Right lobe of liver (tissue), 4 donors: ENCODE measurements around the gene TSPOAP1.

Experiments used
- CTCF ChIP-seq, 4 donors: fragments of 200-600 bp in 3 of 4; fragments of 450-650 bp in 1 of 4; IDR thresholded peaks; one replicate each; pipeline versions ENCODE4 v1.5.1 to v1.8.0; 2016 to 2022; ENCODE audit warnings: antibody characterized with exemption in 4 of 4, mild to moderate bottlenecking in 2 of 4
- POLR2A ChIP-seq: fragments of 450-650 bp; IDR thresholded peaks from one replicate; pipeline ENCODE4 v1.6.1; 2017; ENCODE audit warnings: antibody characterized with exemption, mild to moderate bottlenecking
- donor health status: DM: no; HTN: no; CAD: no.
- donor health status: DM: no; HTN: no; CAD: no.
- donor health status: DM: no; HTN: yes; CAD: no.

- no peak for TF ChIP-seq POLR2A
- no peak for TF ChIP-seq CTCF (IDR thresholded peaks at IDR 0.05)
Observed at GRCh38 chr17:58289869-58290268, 38.7 kb downstream of the TSPOAP1 start.
